Panc1 (cell line): ENCODE measurements around the gene USP48. TPM values are rescaled to one million over a fixed set of nuclear protein-coding genes. Genes with fewer than 3 reads are reported as not detected.

Experiments
- ATAC-seq: fragments of 200-7000 bp; cut with Tn5 transposase; 2 replicates; pipeline ENCODE4 v1.9.1; 2020; ENCODE audit warnings: mild to moderate bottlenecking, moderate library complexity
- BruUV-seq: library from RNA; stranded (reverse); fragments of 400-500 nt; replicated peaks from 2 replicates; lab custom pipeline; 2021; lab: Mats Ljungman, UMichigan
- CTCF ChIA-PET: fragments of 300-600 bp; sonication (Branson Sonifier 250); formaldehyde crosslinking; loops from one replicate; lab custom pipeline; 2022; ENCODE audit warnings: antibody characterized with exemption; lab: Charles Lee
- POLR2A ChIA-PET: fragments of 300-600 bp; sonication (Branson Sonifier 250); formaldehyde crosslinking; loops from one replicate; lab custom pipeline; 2022; ENCODE audit warnings: antibody characterized with exemption; lab: Charles Lee
- DNase-seq: peaks from one replicate; pipeline ENCODE4 v3.0.0-alpha.2; 2010; ENCODE audit warnings: low read depth, low spot score
- H3K27ac ChIP-seq: 2 replicates; pipeline ENCODE4 v1.5.1; 2011; ENCODE audit warnings: mild to moderate bottlenecking, low read length, inconsistent platforms
- H3K27me3 ChIP-seq: fragments of 200-500 bp; sonication (Bioruptor generic); 2 replicates; pipeline ENCODE4 v1.6.0; 2014; ENCODE audit warnings: low read length, inconsistent platforms; ENCODE audit not compliant: control insufficient read depth, insufficient read depth
- H3K36me3 ChIP-seq: fragments of 200-500 bp; sonication (Bioruptor generic); 2 replicates; pipeline ENCODE4 v1.5.1; 2014; ENCODE audit warnings: inconsistent platforms, mild to moderate bottlenecking, low read length, moderate library complexity; ENCODE audit not compliant: control insufficient read depth, insufficient read depth
- H3K4me1 ChIP-seq: 2 replicates; pipeline ENCODE4 v1.5.1; 2011; ENCODE audit warnings: inconsistent platforms, mild to moderate bottlenecking, low read length, moderate library complexity; ENCODE audit not compliant: control insufficient read depth, insufficient read depth
- H3K4me3 ChIP-seq, 2 experiments: 2 replicates each; pipeline ENCODE4 v1.5.1; 2011 to 2012; ENCODE audit warnings: low read depth in 2 of 2, low read length in 2 of 2, mild to moderate bottlenecking in 2 of 2, inconsistent platforms in 1 of 2, moderate library complexity in 1 of 2
- H3K9me3 ChIP-seq: fragments of 200-500 bp; sonication (Bioruptor generic); 2 replicates; pipeline ENCODE4 v1.5.1; 2014; ENCODE audit warnings: low read depth, mild to moderate bottlenecking, inconsistent platforms, low read length, moderate library complexity; ENCODE audit not compliant: control insufficient read depth, insufficient read depth
- POLR2AphosphoS5 ChIP-seq: IDR thresholded peaks from 2 replicates; pipeline ENCODE4 v1.6.1; 2012; ENCODE audit warnings: mild to moderate bottlenecking, low read depth, low read length, moderate library complexity
- SIN3A ChIP-seq: IDR thresholded peaks from 2 replicates; pipeline ENCODE4 v1.6.1; 2012; ENCODE audit warnings: low read depth, mild to moderate bottlenecking, low read length, moderate library complexity, borderline replicate concordance; ENCODE audit not compliant: insufficient read depth
- TCF7L2 ChIP-seq: IDR thresholded peaks from 2 replicates; pipeline ENCODE4 v1.6.1; 2011; ENCODE audit warnings: mild to moderate bottlenecking, low read depth, low read length, inconsistent platforms
- in situ Hi-C: cut with HindIII; loops from 2 replicates; pipeline ENCODE4 v1.10.0; 2016; ENCODE audit warnings: low sequenced_read_pairs, low pct_unique_long_range_greater_than_20kb
- intact Hi-C: fragments of 100-400 bp; cut with micrococcal nuclease; formaldehyde crosslinking; loops from one replicate; pipeline ENCODE4 v1.10.0; 2022; ENCODE audit not compliant: unreplicated experiment
- total RNA-seq: library from RNA; stranded (reverse); gene quantifications from one replicate; pipeline ENCODE4 v1.2.1, GENCODE V29; 2021; ENCODE audit not compliant: unreplicated experiment
- TF ChIP-seq, protein P1 (sequence below), 2 experiments: IDR thresholded peaks; 2 replicates each; pipeline ENCODE4 v1.6.1; 2011 to 2012; ENCODE audit warnings: low read depth in 2 of 2, control low read depth in 1 of 2, low read length in 1 of 2, mild to moderate bottlenecking in 1 of 2, moderate library complexity in 1 of 2; ENCODE audit not compliant: insufficient read depth in 1 of 2
- TF ChIP-seq, protein P2 (sequence below): fragments of 450-650 bp; IDR thresholded peaks from 2 replicates; pipeline ENCODE4 v1.5.1; 2017; ENCODE audit warnings: mild to moderate bottlenecking

USP48 gene
- total RNA-seq, 1 experiment from 2014 or later: 71.6 TPM

DNA sequence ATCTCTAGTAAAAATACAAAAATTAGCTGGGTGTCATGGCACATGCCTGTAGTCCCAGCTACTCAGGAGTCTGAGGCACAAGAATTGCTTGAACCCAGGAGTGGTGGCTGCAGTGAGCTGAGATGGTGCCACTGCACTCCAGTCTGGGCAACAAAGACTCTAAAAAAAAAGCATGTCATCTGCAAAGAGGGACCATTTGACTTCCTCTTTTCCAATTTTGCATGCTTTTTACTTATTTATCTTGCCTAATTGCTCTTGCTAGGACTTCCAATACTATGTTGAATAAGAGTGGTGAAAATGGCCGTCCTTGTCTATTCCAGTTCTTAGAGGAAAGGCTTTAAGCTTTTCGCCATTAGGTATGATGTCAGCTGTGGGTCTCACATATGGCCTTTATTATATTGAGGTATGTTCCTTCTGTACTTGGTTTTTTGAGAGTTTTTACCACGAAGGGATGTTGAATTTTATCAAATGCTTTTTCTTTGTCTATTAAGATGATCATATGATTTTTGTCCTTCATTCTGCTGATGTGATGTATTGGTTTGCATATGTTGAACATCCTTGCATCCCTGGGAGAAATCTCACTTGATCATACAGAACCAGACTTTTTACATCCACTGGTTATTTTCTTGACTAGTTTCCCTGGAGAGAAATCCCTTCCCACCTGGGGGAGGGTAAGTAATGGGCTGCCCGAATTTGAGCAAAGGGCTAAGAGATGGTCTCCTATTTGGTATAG is 96.8 kb downstream of the USP48 start:
- Histone ChIP-seq H3K9me3 (no peaks in the 10 kb centered on the region), H3K27ac (no peak overlapping the region), H3K4me1 (no peaks in the 10 kb centered on the region), H3K36me3 (0 out of 2 replicates have a peak, but pooled peaks cover 10% of the 10 kb centered on the region), H3K4me3 (no peak overlapping the region), H3K27me3 (no peaks in the 10 kb centered on the region)
- TF ChIP-seq TCF7L2 (no peak), SIN3A (no peak), POLR2AphosphoS5 (no peak)
- TF ChIP-seq, protein P1, sequence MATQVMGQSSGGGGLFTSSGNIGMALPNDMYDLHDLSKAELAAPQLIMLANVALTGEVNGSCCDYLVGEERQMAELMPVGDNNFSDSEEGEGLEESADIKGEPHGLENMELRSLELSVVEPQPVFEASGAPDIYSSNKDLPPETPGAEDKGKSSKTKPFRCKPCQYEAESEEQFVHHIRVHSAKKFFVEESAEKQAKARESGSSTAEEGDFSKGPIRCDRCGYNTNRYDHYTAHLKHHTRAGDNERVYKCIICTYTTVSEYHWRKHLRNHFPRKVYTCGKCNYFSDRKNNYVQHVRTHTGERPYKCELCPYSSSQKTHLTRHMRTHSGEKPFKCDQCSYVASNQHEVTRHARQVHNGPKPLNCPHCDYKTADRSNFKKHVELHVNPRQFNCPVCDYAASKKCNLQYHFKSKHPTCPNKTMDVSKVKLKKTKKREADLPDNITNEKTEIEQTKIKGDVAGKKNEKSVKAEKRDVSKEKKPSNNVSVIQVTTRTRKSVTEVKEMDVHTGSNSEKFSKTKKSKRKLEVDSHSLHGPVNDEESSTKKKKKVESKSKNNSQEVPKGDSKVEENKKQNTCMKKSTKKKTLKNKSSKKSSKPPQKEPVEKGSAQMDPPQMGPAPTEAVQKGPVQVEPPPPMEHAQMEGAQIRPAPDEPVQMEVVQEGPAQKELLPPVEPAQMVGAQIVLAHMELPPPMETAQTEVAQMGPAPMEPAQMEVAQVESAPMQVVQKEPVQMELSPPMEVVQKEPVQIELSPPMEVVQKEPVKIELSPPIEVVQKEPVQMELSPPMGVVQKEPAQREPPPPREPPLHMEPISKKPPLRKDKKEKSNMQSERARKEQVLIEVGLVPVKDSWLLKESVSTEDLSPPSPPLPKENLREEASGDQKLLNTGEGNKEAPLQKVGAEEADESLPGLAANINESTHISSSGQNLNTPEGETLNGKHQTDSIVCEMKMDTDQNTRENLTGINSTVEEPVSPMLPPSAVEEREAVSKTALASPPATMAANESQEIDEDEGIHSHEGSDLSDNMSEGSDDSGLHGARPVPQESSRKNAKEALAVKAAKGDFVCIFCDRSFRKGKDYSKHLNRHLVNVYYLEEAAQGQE (IDR thresholded peaks at IDR 0.05; ENCODE audit: insufficient read depth in 1 of 2, low read depth in 2 of 2, low read length in 1 of 2): no peak
- TF ChIP-seq, protein P2, sequence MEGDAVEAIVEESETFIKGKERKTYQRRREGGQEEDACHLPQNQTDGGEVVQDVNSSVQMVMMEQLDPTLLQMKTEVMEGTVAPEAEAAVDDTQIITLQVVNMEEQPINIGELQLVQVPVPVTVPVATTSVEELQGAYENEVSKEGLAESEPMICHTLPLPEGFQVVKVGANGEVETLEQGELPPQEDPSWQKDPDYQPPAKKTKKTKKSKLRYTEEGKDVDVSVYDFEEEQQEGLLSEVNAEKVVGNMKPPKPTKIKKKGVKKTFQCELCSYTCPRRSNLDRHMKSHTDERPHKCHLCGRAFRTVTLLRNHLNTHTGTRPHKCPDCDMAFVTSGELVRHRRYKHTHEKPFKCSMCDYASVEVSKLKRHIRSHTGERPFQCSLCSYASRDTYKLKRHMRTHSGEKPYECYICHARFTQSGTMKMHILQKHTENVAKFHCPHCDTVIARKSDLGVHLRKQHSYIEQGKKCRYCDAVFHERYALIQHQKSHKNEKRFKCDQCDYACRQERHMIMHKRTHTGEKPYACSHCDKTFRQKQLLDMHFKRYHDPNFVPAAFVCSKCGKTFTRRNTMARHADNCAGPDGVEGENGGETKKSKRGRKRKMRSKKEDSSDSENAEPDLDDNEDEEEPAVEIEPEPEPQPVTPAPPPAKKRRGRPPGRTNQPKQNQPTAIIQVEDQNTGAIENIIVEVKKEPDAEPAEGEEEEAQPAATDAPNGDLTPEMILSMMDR: no peak
- POLR2A ChIA-PET: no interaction called here
- in situ Hi-C loops: no loop called here
- intact Hi-C loops: no loop called here
- BruUV-seq: no TSS peak
- DNase-seq (no peak), ATAC-seq (no peak)
- CTCF ChIA-PET: interaction anchor here (0.5 kb wide), 1 partner anchor 26 kb away, joined by 3 read pairs; no protein-coding TSS in a partner anchor

GRCh38 chr1:21681426-21681825 is 101.5 kb downstream of the USP48 start:
- ATAC-seq (no peak), DNase-seq (no peak)
- Histone ChIP-seq H3K27ac (no peak overlapping the region), H3K27me3 (no peaks in the 10 kb centered on the region), H3K36me3 (0 out of 2 replicates have a peak, but pooled peaks cover under 1% of the 10 kb centered on the region), H3K4me3 (no peak overlapping the region), H3K4me1 (no peaks in the 10 kb centered on the region), H3K9me3 (no peaks in the 10 kb centered on the region)
- no TSS peak for BruUV-seq
- CTCF ChIA-PET: no interaction called here
- intact Hi-C loops: no loop called here
- POLR2A ChIA-PET: no interaction called here
- TF ChIP-seq POLR2AphosphoS5: no peak
- TF ChIP-seq SIN3A: no peak
- TF ChIP-seq, protein P2: no peak
- in situ Hi-C loops: no loop called here
